ENCODE results near the gene LHPP. TPM values are rescaled to one million over a fixed set of nuclear protein-coding genes. Genes with fewer than 3 reads are reported as not detected.

Gene LHPP
- total RNA-seq, 1 donor from 2014 or later: 4.2 TPM

DNA sequence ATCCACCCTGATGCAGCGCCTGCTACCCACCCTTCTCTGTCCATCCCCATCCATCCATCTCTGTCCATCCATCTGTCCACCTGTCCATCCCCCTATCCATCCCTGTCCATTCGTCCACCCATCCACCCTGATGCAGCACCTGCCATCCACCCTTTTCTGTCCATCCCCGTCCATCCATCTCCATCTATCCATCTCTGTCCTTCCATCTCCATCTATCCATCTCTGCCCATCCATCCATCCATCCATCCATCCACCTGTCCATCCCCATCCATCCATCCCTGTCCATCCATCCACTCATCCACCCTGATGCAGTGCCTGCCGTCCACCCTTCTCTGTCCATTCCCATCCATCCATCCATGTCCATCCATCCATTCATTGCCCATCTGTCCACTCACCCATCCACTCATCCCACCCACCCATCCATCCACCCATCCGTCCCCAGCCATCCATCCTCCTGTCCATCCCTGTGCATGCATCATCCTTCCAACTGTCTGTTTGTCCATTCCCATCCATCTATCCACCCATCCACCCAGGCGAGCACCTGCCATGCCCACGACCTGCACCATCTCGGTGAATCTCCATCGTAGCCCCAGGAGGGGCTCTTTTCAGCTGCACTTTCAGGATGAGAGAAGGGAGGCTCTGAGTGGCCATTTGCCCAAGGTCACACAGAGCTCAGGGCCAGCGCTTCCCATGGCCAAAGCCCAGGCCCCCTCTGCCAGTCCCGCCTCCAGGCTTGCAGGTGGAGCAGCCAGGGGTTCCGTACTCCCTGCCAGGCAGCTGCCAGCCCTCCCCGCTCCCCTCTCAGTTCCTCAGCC, 137.4 kb downstream of the LHPP start:
- H3K4me1 Mint-ChIP-seq (ENCODE audit: unreplicated experiment): peaks cover 3% of the 10 kb centered on the region
- peak overlapping the region; percentile 59 for H3K27ac Mint-ChIP-seq (ENCODE audit: unreplicated experiment)
- DNase-seq (ENCODE audit: low spot score): no peak
- H3K36me3 Mint-ChIP-seq (ENCODE audit: low read depth, unreplicated experiment): peaks cover 6% of the 10 kb centered on the region
- peaks cover 11% of the 10 kb centered on the region for H3K27me3 Mint-ChIP-seq (ENCODE audit: unreplicated experiment)
- H3K9me3 Mint-ChIP-seq (ENCODE audit: unreplicated experiment): no peaks in the 10 kb centered on the region
- TF ChIP-seq, protein P1, sequence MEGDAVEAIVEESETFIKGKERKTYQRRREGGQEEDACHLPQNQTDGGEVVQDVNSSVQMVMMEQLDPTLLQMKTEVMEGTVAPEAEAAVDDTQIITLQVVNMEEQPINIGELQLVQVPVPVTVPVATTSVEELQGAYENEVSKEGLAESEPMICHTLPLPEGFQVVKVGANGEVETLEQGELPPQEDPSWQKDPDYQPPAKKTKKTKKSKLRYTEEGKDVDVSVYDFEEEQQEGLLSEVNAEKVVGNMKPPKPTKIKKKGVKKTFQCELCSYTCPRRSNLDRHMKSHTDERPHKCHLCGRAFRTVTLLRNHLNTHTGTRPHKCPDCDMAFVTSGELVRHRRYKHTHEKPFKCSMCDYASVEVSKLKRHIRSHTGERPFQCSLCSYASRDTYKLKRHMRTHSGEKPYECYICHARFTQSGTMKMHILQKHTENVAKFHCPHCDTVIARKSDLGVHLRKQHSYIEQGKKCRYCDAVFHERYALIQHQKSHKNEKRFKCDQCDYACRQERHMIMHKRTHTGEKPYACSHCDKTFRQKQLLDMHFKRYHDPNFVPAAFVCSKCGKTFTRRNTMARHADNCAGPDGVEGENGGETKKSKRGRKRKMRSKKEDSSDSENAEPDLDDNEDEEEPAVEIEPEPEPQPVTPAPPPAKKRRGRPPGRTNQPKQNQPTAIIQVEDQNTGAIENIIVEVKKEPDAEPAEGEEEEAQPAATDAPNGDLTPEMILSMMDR (IDR thresholded peaks at IDR 0.05; ENCODE audit: unreplicated experiment): no peak
- no peak overlapping the region for H3K4me3 Mint-ChIP-seq (ENCODE audit: unreplicated experiment)

- Mint-ChIP-seq H3K36me3 (ENCODE audit: low read depth, unreplicated experiment) (peaks cover 6% of the 10 kb centered on the region), H3K27me3 (ENCODE audit: unreplicated experiment) (peaks cover 11% of the 10 kb centered on the region), H3K4me3 (ENCODE audit: unreplicated experiment) (no peak overlapping the region), H3K27ac (ENCODE audit: unreplicated experiment) (peak overlapping the region; percentile 18), H3K9me3 (ENCODE audit: unreplicated experiment) (no peaks in the 10 kb centered on the region), H3K4me1 (ENCODE audit: unreplicated experiment) (peaks cover 3% of the 10 kb centered on the region)
- DNase-seq (ENCODE audit: low spot score): no peak
- TF ChIP-seq, protein P1 (IDR thresholded peaks at IDR 0.05; ENCODE audit: unreplicated experiment): no peak
Observed at GRCh38 chr10:124599588-124600050, 138.0 kb downstream of the LHPP start.

DNA sequence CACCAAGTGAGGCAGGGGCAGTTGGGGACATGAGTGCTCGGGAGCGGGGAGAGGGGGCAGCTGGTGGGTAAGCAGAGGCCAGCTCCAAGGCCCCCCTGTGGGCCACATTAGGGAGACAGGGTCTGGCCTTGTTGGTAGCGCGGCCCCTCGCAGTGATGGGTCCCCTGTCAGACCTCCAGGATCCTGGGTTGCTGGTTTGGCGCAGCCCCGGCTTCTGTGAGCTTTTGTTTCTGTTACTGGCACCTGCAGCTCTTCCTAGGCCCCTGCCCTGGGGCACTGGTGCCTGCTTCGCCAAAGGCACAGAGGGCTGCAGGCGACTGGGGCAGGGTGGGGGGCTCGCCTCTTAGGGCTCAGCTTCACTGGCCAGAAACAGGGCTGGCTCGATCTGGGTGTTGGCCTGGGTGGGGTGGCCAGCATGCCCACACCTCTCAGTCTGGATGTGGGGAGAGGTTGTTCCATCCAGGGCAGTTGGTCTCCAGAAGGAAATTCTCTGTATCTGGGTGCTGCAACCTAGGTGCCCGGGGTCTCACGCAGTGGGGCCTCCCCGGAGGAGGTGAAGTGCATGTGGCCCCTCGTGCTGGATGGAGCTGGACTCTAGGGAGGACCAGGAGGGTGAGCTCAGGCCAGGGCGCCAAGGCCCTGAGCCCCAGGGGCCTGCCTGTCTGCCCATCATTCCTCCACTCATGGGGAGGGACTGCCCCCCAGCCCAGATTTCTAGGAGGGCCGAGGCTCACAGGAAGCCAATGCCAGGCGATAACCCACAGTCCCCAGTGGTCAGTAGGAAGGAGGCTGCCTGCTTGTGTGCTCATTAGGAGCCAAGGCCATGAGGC, 138.6 kb downstream of the LHPP start:
- no peaks in the 10 kb centered on the region for H3K9me3 Mint-ChIP-seq (ENCODE audit: unreplicated experiment)
- peaks cover 3% of the 10 kb centered on the region for H3K4me1 Mint-ChIP-seq (ENCODE audit: unreplicated experiment)
- TF ChIP-seq, protein P1 (IDR thresholded peaks at IDR 0.05; ENCODE audit: unreplicated experiment): no peak
- no peak for DNase-seq (ENCODE audit: low spot score)
- no peak overlapping the region for H3K27ac Mint-ChIP-seq (ENCODE audit: unreplicated experiment)
- H3K36me3 Mint-ChIP-seq (ENCODE audit: low read depth, unreplicated experiment): peaks cover 6% of the 10 kb centered on the region
- H3K4me3 Mint-ChIP-seq (ENCODE audit: unreplicated experiment): no peak overlapping the region
- peaks cover 11% of the 10 kb centered on the region for H3K27me3 Mint-ChIP-seq (ENCODE audit: unreplicated experiment)

DNA sequence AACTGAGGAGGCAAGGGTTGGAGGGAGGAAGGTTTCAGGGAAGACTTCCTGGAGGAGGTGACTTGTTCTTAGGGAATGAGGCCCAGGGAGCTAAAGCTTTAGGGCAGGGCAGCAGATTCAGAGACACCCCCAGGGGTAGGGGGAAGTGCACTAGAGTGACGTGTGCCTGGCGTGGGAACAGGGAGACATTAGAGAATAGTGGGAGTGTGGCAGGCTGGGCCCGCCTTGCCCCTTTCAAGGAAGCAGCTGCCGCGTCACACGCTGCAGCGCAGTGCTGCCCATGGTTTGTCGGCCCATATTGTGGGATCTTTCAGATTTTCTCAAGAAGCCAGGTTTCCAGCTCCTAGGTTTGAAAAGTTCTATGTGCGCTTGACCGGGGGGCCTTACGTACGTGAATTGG, 139.4 kb downstream of the LHPP start:
- Mint-ChIP-seq H3K9me3 (ENCODE audit: unreplicated experiment) (no peaks in the 10 kb centered on the region), H3K36me3 (ENCODE audit: low read depth, unreplicated experiment) (peaks cover 6% of the 10 kb centered on the region), H3K4me1 (ENCODE audit: unreplicated experiment) (peaks cover 3% of the 10 kb centered on the region), H3K27me3 (ENCODE audit: unreplicated experiment) (peaks cover 11% of the 10 kb centered on the region), H3K4me3 (ENCODE audit: unreplicated experiment) (no peak overlapping the region), H3K27ac (ENCODE audit: unreplicated experiment) (no peak overlapping the region)
- TF ChIP-seq, protein P1 (IDR thresholded peaks at IDR 0.05; ENCODE audit: unreplicated experiment): no peak
- no peak for DNase-seq (ENCODE audit: low spot score)

All from endothelial cell (in vitro differentiated cells).